ENCODE data around the gene ARIH1.

GRCh38 chr15:72591361-72591760 is 117.2 kb downstream of the ARIH1 start:
- no peak for TF ChIP-seq EZH2 (IDR thresholded peaks at IDR 0.05; ENCODE audit: insufficient read depth, poor library complexity, severe bottlenecking)
- TF ChIP-seq EZH2phosphoT487 (IDR thresholded peaks at IDR 0.05; ENCODE audit: insufficient read depth, low read depth): no peak
